ENCODE measurements around the gene CXXC4. TPM values are rescaled to one million over a fixed set of nuclear protein-coding genes. Genes with fewer than 3 reads are reported as not detected.

The CXXC4 gene
- total RNA-seq, 1 experiment from 2014 or later: 0.76 TPM

- Histone ChIP-seq H2AFZ (no peak overlapping the region), H3K79me2 (ENCODE audit: low read depth) (no peaks in the 10 kb centered on the region), H4K20me1 (ENCODE audit: insufficient read depth) (no peaks in the 10 kb centered on the region), H3K4me1 (replicated peaks; ENCODE audit: insufficient read depth) (no peaks in the 10 kb centered on the region), H3K27ac (no peak overlapping the region), H3K9me3 (ENCODE audit: insufficient read depth, low read depth) (no peaks in the 10 kb centered on the region), H3K9me2 (ENCODE audit: insufficient read depth) (no peaks in the 10 kb centered on the region), H3K4me3 (no peak overlapping the region), H3K36me3 (ENCODE audit: low read depth) (no peaks in the 10 kb centered on the region), H3K4me2 (no peak overlapping the region), H3K27me3 (ENCODE audit: insufficient read depth, low read depth) (no peaks in the 10 kb centered on the region), H3F3A (ENCODE audit: insufficient read depth, low read depth) (no peaks in the 10 kb centered on the region)
- ChIA-PET POLR2A (ENCODE audit: unreplicated experiment) (no interaction called here), CTCF (no interaction called here)
- intact Hi-C loops (cut with micrococcal nuclease; ENCODE audit: unreplicated experiment): no loop called here
- DNase-seq: no peak
- no TSS peak for BruUV-seq (replicated peaks)
- no peak for TF ChIP-seq EZH2 (IDR thresholded peaks at IDR 0.05; ENCODE audit: low read depth)
- TF ChIP-seq CTCF (conservative IDR thresholded peaks at IDR 0.05): no peak
Measured at GRCh38 chr4:104524026-104524425, 29.3 kb upstream of the CXXC4 start.

GRCh38 chr4:104519588-104519987 lies 24.9 kb upstream of the CXXC4 start:
- BruUV-seq (replicated peaks): no TSS peak
- intact Hi-C loops (cut with micrococcal nuclease; ENCODE audit: unreplicated experiment): no loop called here
- no peaks in the 10 kb centered on the region for H3K27me3 ChIP-seq (ENCODE audit: insufficient read depth, low read depth)
- ChIA-PET POLR2A (ENCODE audit: unreplicated experiment) (no interaction called here), CTCF (no interaction called here)
- no peak for DNase-seq
- no peak overlapping the region for H3K27ac ChIP-seq
- no peaks in the 10 kb centered on the region for H3K79me2 ChIP-seq (ENCODE audit: low read depth)
- H3K9me2 ChIP-seq (ENCODE audit: insufficient read depth): no peaks in the 10 kb centered on the region
- H4K20me1 ChIP-seq (ENCODE audit: insufficient read depth): no peaks in the 10 kb centered on the region
- no peaks in the 10 kb centered on the region for H3F3A ChIP-seq (ENCODE audit: insufficient read depth, low read depth)
- H3K4me2 ChIP-seq: no peak overlapping the region
- H3K4me1 ChIP-seq (replicated peaks; ENCODE audit: insufficient read depth): no peaks in the 10 kb centered on the region
- TF ChIP-seq CTCF (conservative IDR thresholded peaks at IDR 0.05) (no peak), EZH2 (IDR thresholded peaks at IDR 0.05; ENCODE audit: low read depth) (no peak)
- no peak overlapping the region for H2AFZ ChIP-seq
- H3K4me3 ChIP-seq: no peak overlapping the region
- H3K9me3 ChIP-seq (ENCODE audit: insufficient read depth, low read depth): no peaks in the 10 kb centered on the region
- H3K36me3 ChIP-seq (ENCODE audit: low read depth): no peaks in the 10 kb centered on the region

- H3K4me2 ChIP-seq: no peak overlapping the region
Measured at GRCh38 chr4:104516884-104517283, 22.2 kb upstream of the CXXC4 start.

More at GRCh38 chr4:104516884-104517283, 22.2 kb upstream of the CXXC4 start:
- intact Hi-C loops (cut with micrococcal nuclease; ENCODE audit: unreplicated experiment): no loop called here
- Histone ChIP-seq H3K4me1 (replicated peaks; ENCODE audit: insufficient read depth) (no peaks in the 10 kb centered on the region), H3K9me2 (ENCODE audit: insufficient read depth) (no peaks in the 10 kb centered on the region), H3F3A (ENCODE audit: insufficient read depth, low read depth) (no peaks in the 10 kb centered on the region), H3K4me3 (no peak overlapping the region), H3K36me3 (ENCODE audit: low read depth) (no peaks in the 10 kb centered on the region), H2AFZ (no peak overlapping the region), H4K20me1 (ENCODE audit: insufficient read depth) (no peaks in the 10 kb centered on the region), H3K27ac (no peak overlapping the region), H3K27me3 (ENCODE audit: insufficient read depth, low read depth) (no peaks in the 10 kb centered on the region), H3K79me2 (ENCODE audit: low read depth) (no peaks in the 10 kb centered on the region), H3K9me3 (ENCODE audit: insufficient read depth, low read depth) (no peaks in the 10 kb centered on the region)
- CTCF ChIA-PET: no interaction called here
- POLR2A ChIA-PET (ENCODE audit: unreplicated experiment): no interaction called here
- TF ChIP-seq EZH2 (IDR thresholded peaks at IDR 0.05; ENCODE audit: low read depth): no peak
- no peak for TF ChIP-seq CTCF (conservative IDR thresholded peaks at IDR 0.05)
- BruUV-seq (replicated peaks): no TSS peak
- no peak for DNase-seq

Measured in PC-9 (cell line).